Activated CD4-positive, alpha-beta T cell treated with anti-CD3 and anti-CD28 coated beads for 4 hours (primary cell): ENCODE measurements around the gene FIBP.
A peak's percentile ranks its signal among the peaks of the same experiment; 100 is the strongest.

Experiments used
- DNase-seq, 2 donors: peaks; one replicate each; pipeline ENCODE4 v3.0.0-alpha.2; 2020

FIBP gene

GRCh38 chr11:65887723-65888162, 528 bp downstream of the FIBP start:
- DNase-seq: peak in 1 of 2 donors; percentile 33

- no peak for DNase-seq
Measured at GRCh38 chr11:65886826-65887722, 1.2 kb downstream of the FIBP start.

GRCh38 chr11:65885808-65886536, 2.3 kb downstream of the FIBP start:
- no peak for DNase-seq

- no peak for DNase-seq
Measured at GRCh38 chr11:65885231-65885630, 3.0 kb downstream of the FIBP start.

GRCh38 chr11:65884716-65885092, 3.6 kb downstream of the FIBP start:
- peak; percentile 76 to 79 for DNase-seq

GRCh38 chr11:65883786-65884715, 4.2 kb downstream of the FIBP start:
- DNase-seq: no peak

GRCh38 chr11:65883058-65883761, 5.1 kb downstream of the FIBP start:
- no peak for DNase-seq

GRCh38 chr11:65882120-65883057, 5.9 kb downstream of the FIBP start:
- DNase-seq: no peak

- DNase-seq: no peak
Measured at GRCh38 chr11:65880844-65881421, 7.3 kb downstream of the FIBP start.

GRCh38 chr11:65880027-65880426, 8.2 kb downstream of the FIBP start:
- no peak for DNase-seq

GRCh38 chr11:65879617-65880016, 8.7 kb downstream of the FIBP start, which contains the start of gene CTSW:
CTSW (plus strand) TSS chr11:65879837; CDS start chr11:65879855, 18 bp downstream.
- no peak for DNase-seq

- DNase-seq: peak; percentile 96 to 97
Measured at GRCh38 chr11:65873318-65874156, 14.7 kb downstream of the FIBP start.

GRCh38 chr11:65872586-65873317, 15.5 kb downstream of the FIBP start, which contains the start of gene EFEMP2:
EFEMP2 (minus strand) TSS chr11:65872800; CDS start chr11:65872354, 446 bp downstream.
- DNase-seq: no peak

- DNase-seq: no peak
Measured at GRCh38 chr11:65871811-65872548, 16.3 kb downstream of the FIBP start.

- no peak for DNase-seq
Measured at GRCh38 chr11:65870706-65871681, 17.3 kb downstream of the FIBP start.

GRCh38 chr11:65870307-65870658, 18.0 kb downstream of the FIBP start:
- DNase-seq: no peak
